H1 (cell line): Measurements from ENCODE around the gene CMBL. TPM values are rescaled to one million over a fixed set of nuclear protein-coding genes. Genes with fewer than 3 reads are reported as not detected.

Experiments
- CEBPB ChIP-seq: IDR thresholded peaks from 2 replicates; pipeline ENCODE4 v1.6.1; 2012; ENCODE audit warnings: low read depth, low read length
- PHF8 ChIP-seq: fragments of 200-600 bp; sonication (generic); conservative IDR thresholded peaks from 2 replicates; pipeline ENCODE4 v1.7.1; 2012; ENCODE audit warnings: low read depth, mild to moderate bottlenecking, inconsistent platforms, low read length, moderate library complexity
- polyA plus RNA-seq, 7 experiments: library from polyadenylated mRNA; depleted of rRNA in 3 of 7; stranded (reverse) in 5 of 7; unstranded in 2 of 7; fragments of >200 nt in 5 of 7; fragments of 200-250 nt in 2 of 7; gene quantifications; 1 replicate in 5 of 7; 2 replicates in 1 of 7; 4 replicates in 1 of 7; pipeline versions ENCODE4 v1.2.1 to v1.2.3, GENCODE V29; 2011 to 2013; ENCODE audit warnings: missing spikeins in 2 of 7, mixed read lengths in 2 of 7
- total RNA-seq: library from RNA; stranded (reverse); fragmentation: NEBNext Ultra II Directional; extraction: Animal tissue kit (Norgen Biotek cat#: 25700); gene quantifications from 2 replicates; pipeline ENCODE4 v1.2.1, GENCODE V29; 2021

The CMBL gene
- total and polyA plus RNA-seq, 2 of the 8 experiments (the other 6 are each of a cell fraction or from before 2014, with no cell fraction given) = 27.9 to 32.1 TPM

DNA sequence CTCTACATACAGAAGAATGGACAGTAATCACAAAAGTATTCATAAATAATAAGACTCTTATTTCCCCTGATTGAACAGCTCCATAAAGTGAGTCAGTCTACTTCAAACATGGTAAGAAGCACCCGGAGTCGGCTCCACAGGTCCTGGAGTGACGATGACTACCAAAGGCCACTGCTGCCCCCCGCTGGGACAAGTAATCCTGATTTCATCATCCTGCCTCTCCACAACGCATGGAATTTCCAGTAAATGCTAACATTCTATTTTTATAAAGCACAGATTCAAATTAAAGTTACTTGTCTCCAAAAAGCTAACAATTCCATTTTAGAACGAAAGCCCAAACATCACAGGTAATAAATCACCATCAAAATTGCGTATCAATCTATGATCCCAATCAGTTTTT, 74.2 kb downstream of the CMBL start (continued):
- no peak for TF ChIP-seq PHF8
- TF ChIP-seq CEBPB = peak; percentile 50
- TF ChIP-seq, all 59 proteins: peak for 3
